Common myeloid progenitor, CD34-positive (primary cell): ENCODE data around the gene ETV6.
A peak's percentile ranks its signal among the peaks of the same experiment; 100 is the strongest.

Experiments
- CTCF ChIA-PET: fragments of 350-600 bp; sonication (Branson Sonifier 250); formaldehyde crosslinking; loops from one replicate; lab custom pipeline; 2021; ENCODE audit warnings: antibody characterized with exemption; lab: Charles Lee
- POLR2A ChIA-PET: fragments of 350-600 bp; sonication (Branson Sonifier 250); formaldehyde crosslinking; loops from one replicate; lab custom pipeline; 2021; ENCODE audit warnings: antibody characterized with exemption; lab: Charles Lee
- DNase-seq, 3 donors: peaks; one replicate each; pipeline versions ENCODE4 v3.0.0 to v3.0.0-alpha.2; 2013
- H3K27ac ChIP-seq, 2 experiments: 1 replicate in 1 of 2; 2 replicates in 1 of 2; pipeline ENCODE4 v1.7.0; 2013; ENCODE audit warnings: inconsistent platforms in 2 of 2, low read length in 2 of 2, mild to moderate bottlenecking in 2 of 2, low read depth in 1 of 2, moderate library complexity in 1 of 2; ENCODE audit not compliant: severe bottlenecking in 2 of 2, insufficient read depth in 1 of 2, poor library complexity in 1 of 2
- H3K27me3 ChIP-seq, 5 experiments: replicated peaks in 2 of 5; 1 replicate in 3 of 5; 2 replicates in 2 of 5; pipeline versions ENCODE4 v1.6.1 to v1.7.0; 2013; ENCODE audit warnings: low read length in 4 of 5, mild to moderate bottlenecking in 2 of 5, moderate library complexity in 2 of 5, inconsistent platforms in 1 of 5; ENCODE audit not compliant: insufficient read depth in 5 of 5, control insufficient read depth in 4 of 5
- H3K36me3 ChIP-seq, 4 experiments: 1 replicate in 2 of 4; 2 replicates in 2 of 4; pipeline versions ENCODE4 v1.6.1 to v1.7.0; 2013; ENCODE audit warnings: low read length in 3 of 4, control low read depth in 1 of 4, mild to moderate bottlenecking in 1 of 4; ENCODE audit not compliant: control insufficient read depth in 4 of 4, insufficient read depth in 4 of 4
- H3K4me1 ChIP-seq, 4 experiments: 1 replicate in 3 of 4; 2 replicates in 1 of 4; pipeline versions ENCODE4 v1.6.1 to v1.7.1; 2013; ENCODE audit warnings: low read length in 3 of 4, mild to moderate bottlenecking in 3 of 4, control low read depth in 1 of 4, inconsistent platforms in 1 of 4, moderate library complexity in 1 of 4; ENCODE audit not compliant: control insufficient read depth in 4 of 4, insufficient read depth in 4 of 4; ENCODE audit errors: control extremely low read depth in 1 of 4
- H3K4me3 ChIP-seq, 7 experiments: 1 replicate in 4 of 7; 2 replicates in 3 of 7; pipeline versions ENCODE4 v1.5.1 to v1.7.0; 2013; ENCODE audit warnings: mild to moderate bottlenecking in 7 of 7, low read length in 6 of 7, moderate library complexity in 6 of 7, inconsistent platforms in 2 of 7, low read depth in 2 of 7, control low read depth in 1 of 7; ENCODE audit not compliant: insufficient read depth in 4 of 7, control insufficient read depth in 1 of 7; ENCODE audit errors: extremely low read depth in 1 of 7
- H3K9me3 ChIP-seq, 5 experiments: 1 replicate in 4 of 5; 2 replicates in 1 of 5; pipeline versions ENCODE4 v1.6.1 to v1.7.1; 2013; ENCODE audit warnings: low read length in 4 of 5, mild to moderate bottlenecking in 2 of 5, inconsistent platforms in 1 of 5, low read depth in 1 of 5, moderate library complexity in 1 of 5; ENCODE audit not compliant: control insufficient read depth in 4 of 5, insufficient read depth in 2 of 5; ENCODE audit errors: control extremely low read depth in 1 of 5
- WGBS: methylation state at CpG from one replicate; pipeline ENCODE4 v1.1.5; 2013; ENCODE audit not compliant: insufficient coverage; 5-methylcytosine and 5-hydroxymethylcytosine counted together

Gene ETV6

DNA sequence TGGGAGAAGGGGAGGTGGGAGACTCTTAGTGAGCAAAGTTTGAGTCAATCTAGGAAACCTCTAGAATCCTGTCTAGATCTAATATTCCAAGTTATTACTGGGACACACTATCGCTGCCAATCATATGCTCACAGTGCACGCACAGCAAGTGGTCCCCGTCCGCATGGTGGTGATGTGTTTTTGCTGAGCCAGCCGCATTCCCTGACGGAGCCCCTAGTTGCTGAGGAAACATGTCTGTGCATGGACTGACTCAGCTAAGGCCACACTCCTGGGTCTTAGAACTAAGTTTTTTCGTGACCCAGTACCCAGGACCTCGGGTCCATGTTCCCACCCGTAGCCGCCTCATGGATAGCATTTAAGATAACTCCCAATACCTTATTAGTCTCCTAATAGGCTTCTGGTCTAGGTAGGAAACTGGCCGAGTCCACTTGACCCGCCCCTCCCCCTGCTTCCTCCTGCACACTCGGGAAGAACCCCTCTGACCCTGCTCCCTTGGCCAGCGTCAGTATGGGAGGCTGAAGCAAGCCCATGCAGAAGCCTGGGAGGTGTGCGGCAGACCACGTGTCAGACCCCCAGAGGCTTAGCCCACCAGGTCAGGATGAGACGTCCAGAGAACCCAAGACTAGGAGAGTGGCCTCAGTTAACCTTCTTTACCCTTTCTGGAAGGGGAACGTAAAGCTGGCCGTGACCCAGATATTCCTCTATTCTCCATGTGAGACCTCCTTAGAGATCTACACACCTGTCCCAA is 200.5 kb downstream of the ETV6 start:
- Histone ChIP-seq H3K27me3 (no peaks in the 10 kb centered on the region), H3K4me1 (peaks cover 0 to 51% (median 39%) of the 10 kb centered on the region in 4 experiments), H3K4me3 (no peak overlapping the region), H3K27ac (peak overlapping the region in 1 of 2 experiments; percentile 6), H3K9me3 (no peaks in the 10 kb centered on the region), H3K36me3 (peaks cover 20 to 91% (median 51%) of the 10 kb centered on the region in 4 experiments)
- POLR2A ChIA-PET, result no interaction called here
- 99% methylated on average over 17 of the region's 19 CpGs for WGBS
- DNase-seq, result no peak
- CTCF ChIA-PET, result interaction anchor here (1.3 to 1.4 kb wide), 2 partner anchors 47 to 183 kb away, joined by 3 read pairs; no protein-coding TSS in a partner anchor

GRCh38 chr12:11853126-11853525 is 203.7 kb downstream of the ETV6 start:
- H3K4me3 ChIP-seq, result no peak overlapping the region
- ChIA-PET CTCF (interaction anchor here (0.9 to 1.2 kb wide), 2 partner anchors 20 to 179 kb away, joined by 3 read pairs; no protein-coding TSS in a partner anchor), POLR2A (interaction anchor here (0.6 kb wide), 1 partner anchor 127 kb away, joined by 3 read pairs; no protein-coding TSS in a partner anchor)
- H3K36me3 ChIP-seq, result peaks cover 27 to 86% (median 51%) of the 10 kb centered on the region in 4 experiments
- WGBS, result 92% methylated on average over 10 of the region's 12 CpGs
- H3K4me1 ChIP-seq, result peaks cover 9 to 71% (median 60%) of the 10 kb centered on the region in 4 experiments
- H3K27me3 ChIP-seq, result no peaks in the 10 kb centered on the region
- peak overlapping the region in 1 of 2 experiments; percentile 50 for H3K27ac ChIP-seq
- no peak for DNase-seq
- H3K9me3 ChIP-seq, result no peaks in the 10 kb centered on the region

GRCh38 chr12:11854011-11854499 is 204.6 kb downstream of the ETV6 start:
- ChIA-PET CTCF (interaction anchor here (0.9 to 1.5 kb wide), 3 partner anchors 21 to 178 kb away, joined by 3 to 4 read pairs (median 3); no protein-coding TSS in a partner anchor), POLR2A (interaction anchor here (0.6 kb wide), 1 partner anchor 9 kb away, joined by 3 read pairs; no protein-coding TSS in a partner anchor)
- peaks cover 9 to 71% (median 60%) of the 10 kb centered on the region in 4 experiments for H3K4me1 ChIP-seq
- peak overlapping the region in 1 of 2 experiments; percentile 17 for H3K27ac ChIP-seq
- no peaks in the 10 kb centered on the region for H3K9me3 ChIP-seq
- peaks cover 26 to 84% (median 52%) of the 10 kb centered on the region in 4 experiments for H3K36me3 ChIP-seq
- no peaks in the 10 kb centered on the region for H3K27me3 ChIP-seq
- no peak for DNase-seq
- 94% methylated on average over 10 of the region's 13 CpGs for WGBS
- H3K4me3 ChIP-seq, result peak overlapping the region in 1 of 7 experiments; percentile 30

GRCh38 chr12:11855983-11856374 is 206.5 kb downstream of the ETV6 start:
- ChIA-PET POLR2A (interaction anchor here (0.9 kb wide), 1 partner anchor 24 kb away, joined by 3 read pairs; no protein-coding TSS in a partner anchor), CTCF (interaction anchor here (1.1 to 2.0 kb wide), 5 partner anchors 8 to 177 kb away, joined by 4 to 7 read pairs (median 4); no protein-coding TSS in a partner anchor)
- Histone ChIP-seq H3K9me3 (no peaks in the 10 kb centered on the region), H3K4me1 (peaks cover 9 to 65% (median 62%) of the 10 kb centered on the region in 4 experiments), H3K4me3 (peak overlapping the region in 4 of 7 experiments; percentile 6 to 50 (median 28)), H3K27ac (peak overlapping the region in 1 of 2 experiments; percentile 43), H3K36me3 (peaks cover 32 to 82% (median 52%) of the 10 kb centered on the region in 4 experiments), H3K27me3 (no peaks in the 10 kb centered on the region)
- peak in 2 of 3 donors; percentile 48 to 53 for DNase-seq
- WGBS, result 56% methylated on average over 1 of the region's 4 CpGs

- Histone ChIP-seq H3K27ac (peak overlapping the region in 1 of 2 experiments; percentile 43), H3K4me3 (no peak overlapping the region), H3K27me3 (no peaks in the 10 kb centered on the region), H3K36me3 (peaks cover 35 to 83% (median 57%) of the 10 kb centered on the region in 4 experiments), H3K4me1 (peaks cover 9 to 71% (median 68%) of the 10 kb centered on the region in 4 experiments), H3K9me3 (no peaks in the 10 kb centered on the region)
- ChIA-PET POLR2A (interaction anchor here (0.6 kb wide), 1 partner anchor 18 kb away, joined by 3 read pairs; no protein-coding TSS in a partner anchor), CTCF (interaction anchor here (1.1 to 2.0 kb wide), 3 partner anchors 54 to 176 kb away, joined by 4 to 7 read pairs (median 4); no protein-coding TSS in a partner anchor)
- DNase-seq, result no peak
- 63% methylated on average over 4 of the region's 7 CpGs for WGBS
Observed at GRCh38 chr12:11856971-11857370, 207.5 kb downstream of the ETV6 start.

DNA sequence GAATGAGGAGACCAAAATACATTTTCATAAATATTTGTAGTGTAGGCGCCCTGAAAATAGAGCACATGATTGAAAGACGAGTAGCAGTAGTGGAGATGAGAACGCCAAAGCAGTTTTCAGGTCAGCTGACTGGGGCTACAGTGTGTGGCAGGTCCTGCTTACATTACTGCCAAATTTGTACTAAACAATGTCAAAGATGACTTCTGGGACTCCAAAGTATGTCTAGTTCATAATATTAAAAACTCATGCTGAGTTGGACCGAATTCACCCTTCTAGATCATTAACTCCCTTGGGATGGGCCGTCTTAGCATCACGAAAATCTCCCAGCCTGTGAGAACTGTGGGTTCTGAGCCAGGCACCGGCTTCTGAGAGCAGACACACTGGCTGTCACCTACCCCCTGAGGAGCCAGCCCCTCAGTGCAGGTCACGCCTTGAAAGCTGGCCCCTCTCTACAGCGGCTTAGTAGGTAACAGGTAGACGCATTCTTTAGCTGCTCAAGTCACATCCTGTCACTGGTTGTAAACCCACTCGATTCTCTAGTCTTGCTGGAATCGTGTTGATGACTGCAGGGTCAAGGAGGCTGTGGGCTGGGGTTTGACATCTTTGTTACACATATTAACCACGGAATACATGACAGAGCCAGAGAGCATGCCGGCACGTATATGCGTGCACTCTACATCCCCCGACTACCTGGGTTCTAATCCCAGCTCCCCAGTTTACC is 210.4 kb downstream of the ETV6 start:
- WGBS, result 93% methylated on average over 17 of the region's 17 CpGs
- ChIA-PET CTCF (interaction anchor here (1.7 kb wide), 1 partner anchor 10 kb away, joined by 4 read pairs; no protein-coding TSS in a partner anchor), POLR2A (no interaction called here)
- Histone ChIP-seq H3K27me3 (no peaks in the 10 kb centered on the region), H3K27ac (peak overlapping the region in 1 of 2 experiments; percentile 38), H3K4me3 (no peak overlapping the region), H3K9me3 (peaks cover 0 to 2% (median 0%) of the 10 kb centered on the region in 5 experiments), H3K4me1 (peaks cover 22 to 64% (median 62%) of the 10 kb centered on the region in 4 experiments), H3K36me3 (peaks cover 26 to 85% (median 61%) of the 10 kb centered on the region in 4 experiments)
- no peak for DNase-seq
